SK-N-SH (cell line): ENCODE measurements around the gene FBP1. TPM values are rescaled to one million over a fixed set of nuclear protein-coding genes. Genes with fewer than 3 reads are reported as not detected.

Experiments used
- CTCF ChIA-PET: fragments of 300-600, 350-600 bp; formaldehyde crosslinking; extraction: SDS; loops from one replicate; lab custom pipeline; 2021; lab: Yijun Ruan, JAX
- POLR2A ChIA-PET: fragments of 350-600 bp; sonication (Branson Sonifier 250); formaldehyde crosslinking; extraction: SDS; loops from one replicate; lab custom pipeline; 2020; ENCODE audit warnings: antibody characterized with exemption, inconsistent platforms; lab: Yijun Ruan, JAX
- DNase-seq: peaks from one replicate; pipeline ENCODE4 v3.0.0; 2012
- H2AFZ ChIP-seq: fragments of 200-600 bp; sonication (generic); 2 replicates; pipeline ENCODE4 v1.8.1; 2016; ENCODE audit warnings: antibody characterized with exemption, mild to moderate bottlenecking, low read depth
- H3F3A ChIP-seq: fragments of 200-600 bp; sonication (generic); replicated peaks from 2 replicates; pipeline ENCODE3; 2016; ENCODE audit warnings: antibody characterized with exemption, mild to moderate bottlenecking; ENCODE audit not compliant: insufficient read depth
- H3K27ac ChIP-seq, 2 experiments: fragments of 200-500 bp in 1 of 2; fragments of 200-600 bp in 1 of 2; sonication (Bioruptor generic) in 1 of 2; sonication (generic), shearing (Covaris generic) in 1 of 2; 2 replicates each; pipeline versions ENCODE4 v1.5.1 to v1.6.1; 2014 to 2016; ENCODE audit warnings: low read depth in 2 of 2, inconsistent platforms in 1 of 2, low read length in 1 of 2, mild to moderate bottlenecking in 1 of 2, mixed read lengths in 1 of 2
- H3K27me3 ChIP-seq: fragments of 200-600 bp; sonication (generic), shearing (Covaris generic); 2 replicates; pipeline ENCODE4 v1.6.1; 2016; ENCODE audit warnings: mixed run types; ENCODE audit not compliant: insufficient read depth
- H3K36me3 ChIP-seq, 2 experiments: fragments of 200-500 bp in 1 of 2; fragments of 200-600 bp in 1 of 2; sonication (Bioruptor generic) in 1 of 2; sonication (generic) in 1 of 2; replicated peaks in 1 of 2; 2 replicates each; pipeline versions ENCODE3 to v1.5.1; 2014 to 2016; ENCODE audit warnings: low read length in 1 of 2, mild to moderate bottlenecking in 1 of 2; ENCODE audit not compliant: insufficient read depth in 2 of 2, control insufficient read depth in 1 of 2
- H3K4me1 ChIP-seq, 2 experiments: fragments of 200-500 bp in 1 of 2; fragments of 200-600 bp in 1 of 2; sonication (Bioruptor generic) in 1 of 2; sonication (generic), shearing (Covaris generic) in 1 of 2; 2 replicates each; pipeline versions ENCODE4 v1.5.1 to v1.6.1; 2014 to 2016; ENCODE audit warnings: low read depth in 1 of 2, low read length in 1 of 2, mixed run types in 1 of 2; ENCODE audit not compliant: insufficient read depth in 2 of 2, control insufficient read depth in 1 of 2
- H3K4me2 ChIP-seq: fragments of 200-600 bp; sonication (generic), shearing (Covaris generic); 2 replicates; pipeline ENCODE4 v1.6.1; 2017; ENCODE audit warnings: mixed run types
- H3K4me3 ChIP-seq, 2 experiments: fragments of 200-500 bp in 1 of 2; fragments of 200-600 bp in 1 of 2; sonication (Bioruptor generic) in 1 of 2; sonication (generic), shearing (Covaris generic) in 1 of 2; 2 replicates each; pipeline versions ENCODE4 v1.5.1 to v1.8.1; 2014 to 2016; ENCODE audit warnings: low read depth in 2 of 2, inconsistent platforms in 1 of 2, low read length in 1 of 2, mild to moderate bottlenecking in 1 of 2, mixed read lengths in 1 of 2, moderate library complexity in 1 of 2
- H3K79me2 ChIP-seq: fragments of 200-600 bp; sonication (generic); 2 replicates; pipeline ENCODE4 v1.8.1; 2017; ENCODE audit warnings: mild to moderate bottlenecking; ENCODE audit not compliant: insufficient read depth
- H3K9ac ChIP-seq: fragments of 200-600 bp; sonication (generic); 2 replicates; pipeline ENCODE4 v1.6.1; 2017; ENCODE audit warnings: mixed run types
- H3K9me2 ChIP-seq: fragments of 200-600 bp; sonication (generic); 2 replicates; pipeline ENCODE4 v1.6.1; 2017; ENCODE audit warnings: mixed run types
- H3K9me3 ChIP-seq: fragments of 200-600 bp; sonication (generic); 2 replicates; pipeline ENCODE4 v1.6.1; 2017; ENCODE audit warnings: mixed run types, mild to moderate bottlenecking, moderate library complexity
- H4K20me1 ChIP-seq: fragments of 200-600 bp; sonication (generic); 2 replicates; pipeline ENCODE4 v1.6.1; 2017; ENCODE audit warnings: mild to moderate bottlenecking, mixed run types; ENCODE audit not compliant: insufficient read depth
- ELF1 ChIP-seq: IDR thresholded peaks from 2 replicates; pipeline ENCODE4 v1.4.0; 2012
- EZH2phosphoT487 ChIP-seq: fragments of 200-600 bp; sonication (generic); IDR thresholded peaks from 2 replicates; pipeline ENCODE4 v1.6.1; 2017; ENCODE audit warnings: low read depth, mixed run types, mild to moderate bottlenecking, antibody characterized with exemption, moderate library complexity, borderline replicate concordance
- FOSL2 ChIP-seq: IDR thresholded peaks from 2 replicates; pipeline ENCODE4 v1.4.0; 2012; ENCODE audit warnings: low read depth, mild to moderate bottlenecking, moderate library complexity, borderline replicate concordance
- FOXJ3 ChIP-seq: sonication (generic); formaldehyde crosslinking; IDR thresholded peaks from 2 replicates; pipeline ENCODE4 v1.5.1; 2020; ENCODE audit warnings: mild to moderate bottlenecking, missing genetic modification reagents
- FOXM1 ChIP-seq: IDR thresholded peaks from 2 replicates; pipeline ENCODE4 v1.4.0; 2012; ENCODE audit warnings: low read depth, mild to moderate bottlenecking
- GATA2 ChIP-seq: sonication (generic); formaldehyde crosslinking; IDR thresholded peaks from 2 replicates; pipeline ENCODE4 v1.5.0; 2020; ENCODE audit warnings: mild to moderate bottlenecking, missing genetic modification reagents
- MAX ChIP-seq: IDR thresholded peaks from 2 replicates; pipeline ENCODE4 v1.4.0; 2012; ENCODE audit warnings: low read depth
- MXI1 ChIP-seq: IDR thresholded peaks from 2 replicates; pipeline ENCODE4 v1.6.1; 2012; ENCODE audit warnings: mild to moderate bottlenecking, low read depth, low read length, improper control_type of control experiment
- PBX3 ChIP-seq: IDR thresholded peaks from 2 replicates; pipeline ENCODE4; 2012
- POLR2AphosphoS5 ChIP-seq: IDR thresholded peaks from 2 replicates; pipeline ENCODE4 v1.6.1; 2012; ENCODE audit warnings: low read depth, low read length
- REST ChIP-seq: IDR thresholded peaks from 2 replicates; pipeline ENCODE4 v1.6.1; 2012; ENCODE audit warnings: mild to moderate bottlenecking, low read depth, low read length, moderate library complexity
- SMC3 ChIP-seq: IDR thresholded peaks from 2 replicates; pipeline ENCODE4 v1.6.1; 2012; ENCODE audit warnings: low read depth, low read length, improper control_type of control experiment
- TAF1 ChIP-seq: IDR thresholded peaks from 2 replicates; pipeline ENCODE4 v1.6.1; 2012; ENCODE audit warnings: low read depth, mild to moderate bottlenecking, low read length, moderate library complexity, borderline replicate concordance
- TCF12 ChIP-seq: IDR thresholded peaks from 2 replicates; pipeline ENCODE4 v1.4.0; 2012
- TEAD4 ChIP-seq: IDR thresholded peaks from 2 replicates; pipeline ENCODE4 v1.4.0; 2012; ENCODE audit warnings: mild to moderate bottlenecking, borderline replicate concordance; ENCODE audit not compliant: insufficient read depth
- USF2 ChIP-seq: fragments of 150-350 bp; IDR thresholded peaks from 2 replicates; pipeline ENCODE4 v1.6.1; 2017; ENCODE audit warnings: antibody characterized with exemption, low read length, low read depth, borderline replicate concordance
- YY1 ChIP-seq: IDR thresholded peaks from 2 replicates; pipeline ENCODE4 v1.4.0; 2012; ENCODE audit warnings: low read depth, mild to moderate bottlenecking
- ZBTB33 ChIP-seq: IDR thresholded peaks from 2 replicates; pipeline ENCODE4 v1.4.0; 2012; ENCODE audit warnings: low read depth, borderline replicate concordance
- WGBS: methylation state at CpG from one replicate; pipeline ENCODE4 v1.1.6; 2017; ENCODE audit warnings: low lambda C conversion rate; 5-methylcytosine and 5-hydroxymethylcytosine counted together
- polyA plus RNA-seq, 3 experiments: library from polyadenylated mRNA; depleted of rRNA; stranded (reverse); fragments of >200 nt; gene quantifications; 2 replicates each; pipeline ENCODE4 v1.2.3, GENCODE V29; 2012
- TF ChIP-seq, protein P1 (sequence below): IDR thresholded peaks from 2 replicates; pipeline ENCODE4 v1.4.0; 2012; ENCODE audit warnings: low read depth, borderline replicate concordance

Gene FBP1
- polyA plus RNA-seq, 1 of the 3 experiments (the other 2 are of a cell fraction), result not detected

DNA sequence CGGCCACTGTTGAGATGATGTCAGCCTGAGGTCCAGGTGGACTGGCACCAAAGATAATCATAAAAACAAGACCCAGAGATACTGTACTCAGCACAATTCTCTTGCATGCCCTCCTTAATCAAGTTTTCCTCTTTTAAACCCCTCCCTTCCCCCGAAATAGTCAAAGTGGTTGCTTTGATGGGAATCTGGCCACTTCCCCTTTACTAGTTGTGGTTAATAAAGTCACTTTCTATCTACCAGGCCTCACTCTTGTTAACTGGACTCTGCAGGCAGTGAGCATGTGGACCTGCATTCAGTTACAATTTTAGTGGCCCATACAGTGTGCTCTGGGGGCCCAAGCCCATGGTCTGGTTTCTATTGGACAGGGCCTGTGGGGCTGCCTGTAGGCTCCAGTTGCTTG is 63.2 kb downstream of the FBP1 start:
- CTCF ChIA-PET, result no interaction called here
- H3K4me1 ChIP-seq, result peaks cover 0 to 2% of the 10 kb centered on the region in 2 experiments; a peak in 2 of 4 replicates
- no peaks in the 10 kb centered on the region for H3K9me2 ChIP-seq
- no peaks in the 10 kb centered on the region for H3K36me3 ChIP-seq
- H2AFZ ChIP-seq, result no peak overlapping the region
- POLR2A ChIA-PET, result no interaction called here
- no peak overlapping the region for H3K4me3 ChIP-seq
- TF ChIP-seq EZH2phosphoT487 (no peak), FOSL2 (no peak), GATA2 (CRISPR knock-in tag) (no peak), ZBTB33 (no peak), REST (no peak), USF2 (no peak), POLR2AphosphoS5 (no peak), YY1 (no peak), PBX3 (no peak), MAX (no peak), MXI1 (no peak), ELF1 (no peak), TCF12 (no peak), TEAD4 (no peak), SMC3 (no peak), FOXJ3 (CRISPR knock-in tag) (no peak), TAF1 (no peak), FOXM1 (no peak)
- TF ChIP-seq, protein P1, sequence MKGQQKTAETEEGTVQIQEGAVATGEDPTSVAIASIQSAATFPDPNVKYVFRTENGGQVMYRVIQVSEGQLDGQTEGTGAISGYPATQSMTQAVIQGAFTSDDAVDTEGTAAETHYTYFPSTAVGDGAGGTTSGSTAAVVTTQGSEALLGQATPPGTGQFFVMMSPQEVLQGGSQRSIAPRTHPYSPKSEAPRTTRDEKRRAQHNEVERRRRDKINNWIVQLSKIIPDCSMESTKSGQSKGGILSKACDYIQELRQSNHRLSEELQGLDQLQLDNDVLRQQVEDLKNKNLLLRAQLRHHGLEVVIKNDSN, result no peak
- H3K27me3 ChIP-seq, result no peaks in the 10 kb centered on the region; the same call in 1 of the 2 replicates
- no peak overlapping the region for H3K4me2 ChIP-seq
- no peaks in the 10 kb centered on the region for H3F3A ChIP-seq
- H3K27ac ChIP-seq, result no peak overlapping the region
- no peaks in the 10 kb centered on the region for H3K79me2 ChIP-seq
- no peaks in the 10 kb centered on the region for H3K9me3 ChIP-seq
- no peaks in the 10 kb centered on the region for H4K20me1 ChIP-seq
- DNase-seq, result no peak
- no peak overlapping the region for H3K9ac ChIP-seq
- WGBS, result 27% methylated on average over 2 of the region's 2 CpGs
